C4-2B (cell line): ENCODE results near the gene NDE1.

Experiments
- CTCF ChIP-seq: fragments of 450-650 bp; conservative IDR thresholded peaks from 2 replicates; pipeline ENCODE4 v1.5.1; 2017; ENCODE audit warnings: mild to moderate bottlenecking
- ZFX ChIP-seq: fragments of 450-650 bp; IDR thresholded peaks from 2 replicates; pipeline ENCODE4 v1.6.1; 2017

GRCh38 chr16:15749371-15749770 lies 99.3 kb downstream of the NDE1 start:
- TF ChIP-seq CTCF (no peak), ZFX (no peak)
